Ovary (tissue), 3 donors: Measurements from ENCODE around the gene PTX4.

Source experiments
- EP300 ChIP-seq: sonication (generic); formaldehyde crosslinking; IDR thresholded peaks from one replicate; pipeline ENCODE4 v1.6.1; 2017; ENCODE audit warnings: antibody characterized with exemption
- POLR2A ChIP-seq: fragments of 450-650 bp; IDR thresholded peaks from one replicate; pipeline ENCODE4 v1.6.1; 2017; ENCODE audit warnings: antibody characterized with exemption, mild to moderate bottlenecking, moderate library complexity
- TF ChIP-seq, protein P1 (sequence below), 3 donors: fragments of 450-650 bp in 2 of 3; fragments of 200-600 bp in 1 of 3; IDR thresholded peaks; one replicate each; pipeline versions ENCODE4 v1.5.1 to v1.8.0; 2016 to 2022; ENCODE audit warnings: antibody characterized with exemption in 3 of 3, mild to moderate bottlenecking in 1 of 3
- donor health status: DM: no; HTN: no; CAD: no.

DNA sequence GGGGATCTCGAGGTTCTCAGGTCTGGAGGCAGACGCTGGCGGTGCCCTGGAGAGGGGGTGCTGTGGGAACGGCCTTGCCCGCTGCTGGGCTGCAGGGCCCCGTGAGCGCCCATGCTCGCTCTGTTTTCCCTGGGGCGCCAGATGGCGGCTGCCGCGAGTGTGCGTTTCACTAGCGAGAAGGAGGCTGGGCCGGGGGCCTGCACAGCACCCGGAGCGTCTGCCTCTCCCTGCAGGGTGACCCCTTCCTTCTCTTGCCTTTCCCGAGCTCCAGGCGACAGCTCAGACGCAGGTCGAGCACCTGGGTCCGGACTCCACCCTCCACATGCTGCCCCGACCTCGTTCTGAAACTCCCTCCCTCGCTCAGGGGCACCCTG is 7.1 kb upstream of the PTX4 start:
- TF ChIP-seq, protein P1, sequence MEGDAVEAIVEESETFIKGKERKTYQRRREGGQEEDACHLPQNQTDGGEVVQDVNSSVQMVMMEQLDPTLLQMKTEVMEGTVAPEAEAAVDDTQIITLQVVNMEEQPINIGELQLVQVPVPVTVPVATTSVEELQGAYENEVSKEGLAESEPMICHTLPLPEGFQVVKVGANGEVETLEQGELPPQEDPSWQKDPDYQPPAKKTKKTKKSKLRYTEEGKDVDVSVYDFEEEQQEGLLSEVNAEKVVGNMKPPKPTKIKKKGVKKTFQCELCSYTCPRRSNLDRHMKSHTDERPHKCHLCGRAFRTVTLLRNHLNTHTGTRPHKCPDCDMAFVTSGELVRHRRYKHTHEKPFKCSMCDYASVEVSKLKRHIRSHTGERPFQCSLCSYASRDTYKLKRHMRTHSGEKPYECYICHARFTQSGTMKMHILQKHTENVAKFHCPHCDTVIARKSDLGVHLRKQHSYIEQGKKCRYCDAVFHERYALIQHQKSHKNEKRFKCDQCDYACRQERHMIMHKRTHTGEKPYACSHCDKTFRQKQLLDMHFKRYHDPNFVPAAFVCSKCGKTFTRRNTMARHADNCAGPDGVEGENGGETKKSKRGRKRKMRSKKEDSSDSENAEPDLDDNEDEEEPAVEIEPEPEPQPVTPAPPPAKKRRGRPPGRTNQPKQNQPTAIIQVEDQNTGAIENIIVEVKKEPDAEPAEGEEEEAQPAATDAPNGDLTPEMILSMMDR (IDR thresholded peaks at IDR 0.05), result no peak
- no peak for TF ChIP-seq POLR2A
- no peak for TF ChIP-seq EP300
